ENCODE results near the gene CATSPER4.

The CATSPER4 gene

DNA sequence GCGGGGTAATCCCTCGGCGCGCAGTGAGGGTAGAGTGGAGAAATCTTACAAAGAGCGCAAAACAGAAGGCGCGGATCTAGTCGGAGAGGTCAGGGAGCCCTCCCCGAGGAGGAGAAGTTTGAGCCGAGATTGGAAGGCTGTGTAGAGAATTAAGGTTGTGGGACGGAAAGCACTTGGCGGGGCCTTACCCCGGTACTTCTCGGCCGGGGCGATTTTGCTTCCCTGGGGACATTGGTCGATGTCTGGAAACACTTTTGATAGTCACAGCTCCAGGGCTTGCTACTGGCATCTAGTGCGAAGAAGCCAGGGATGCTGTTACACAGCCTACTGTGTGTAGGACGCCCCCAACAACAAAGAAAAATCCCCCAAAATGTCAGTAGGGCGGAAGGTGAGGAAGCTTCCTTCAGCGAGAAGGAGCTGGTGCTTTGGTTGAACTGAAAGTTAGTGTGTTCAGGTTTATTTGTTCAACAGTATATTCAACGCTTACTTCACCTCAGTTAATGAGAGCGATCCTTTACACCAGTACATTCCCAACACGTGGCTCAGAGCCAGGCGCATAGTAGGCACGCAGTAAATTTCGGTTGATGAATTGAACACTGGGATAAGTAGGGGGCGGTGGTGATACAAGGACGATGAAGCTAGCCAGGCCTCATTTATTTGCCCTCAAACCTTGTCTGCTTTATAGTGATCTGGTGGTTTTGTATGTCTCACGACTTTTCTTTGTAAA lies 44.4 kb downstream of the CATSPER4 start:
- no peaks in the 10 kb centered on the region for H3K9me3 Mint-ChIP-seq

DNA sequence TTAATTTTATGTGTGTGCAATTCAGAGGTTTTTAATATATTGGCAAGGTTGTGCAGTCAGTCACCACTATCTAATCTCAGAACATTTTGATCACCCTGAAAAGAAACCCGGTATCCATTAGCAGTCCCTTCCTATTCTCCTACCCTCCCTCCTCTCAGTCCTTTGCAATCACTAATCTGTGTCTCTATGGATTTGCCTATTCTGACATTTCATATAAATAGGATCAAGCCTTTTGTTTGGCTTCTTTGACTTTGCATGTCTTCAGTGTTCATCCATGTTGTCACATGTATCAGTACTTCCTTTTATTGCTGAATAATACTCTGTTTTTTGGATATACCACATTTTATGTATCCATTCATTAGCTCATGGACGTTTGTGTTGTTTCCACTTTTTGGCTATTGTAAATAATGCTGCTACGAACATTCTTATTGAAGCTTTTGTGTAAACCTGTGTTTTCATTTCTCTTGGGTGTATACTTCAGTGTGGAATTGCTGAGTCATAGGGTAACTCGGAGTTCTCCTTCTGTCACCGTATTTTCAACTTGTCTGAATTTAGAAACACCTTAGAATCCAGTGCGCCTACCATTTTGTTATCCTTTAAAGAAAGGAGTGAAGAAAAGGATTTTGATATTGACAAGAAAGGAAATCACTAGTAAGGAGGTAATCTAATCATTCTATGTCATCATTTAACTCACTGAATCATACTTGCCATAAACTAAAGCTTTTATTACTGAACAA lies 47.0 kb downstream of the CATSPER4 start:
- Mint-ChIP-seq H3K27ac (no peak overlapping the region), H3K27me3 (ENCODE audit: low read depth, poor library complexity) (peaks cover 8% of the 10 kb centered on the region)

More for the DNA sequence above, 44.4 kb downstream of the CATSPER4 start:
- H3K27ac Mint-ChIP-seq, result peak overlapping the region; percentile 70
- TF ChIP-seq, protein P1, sequence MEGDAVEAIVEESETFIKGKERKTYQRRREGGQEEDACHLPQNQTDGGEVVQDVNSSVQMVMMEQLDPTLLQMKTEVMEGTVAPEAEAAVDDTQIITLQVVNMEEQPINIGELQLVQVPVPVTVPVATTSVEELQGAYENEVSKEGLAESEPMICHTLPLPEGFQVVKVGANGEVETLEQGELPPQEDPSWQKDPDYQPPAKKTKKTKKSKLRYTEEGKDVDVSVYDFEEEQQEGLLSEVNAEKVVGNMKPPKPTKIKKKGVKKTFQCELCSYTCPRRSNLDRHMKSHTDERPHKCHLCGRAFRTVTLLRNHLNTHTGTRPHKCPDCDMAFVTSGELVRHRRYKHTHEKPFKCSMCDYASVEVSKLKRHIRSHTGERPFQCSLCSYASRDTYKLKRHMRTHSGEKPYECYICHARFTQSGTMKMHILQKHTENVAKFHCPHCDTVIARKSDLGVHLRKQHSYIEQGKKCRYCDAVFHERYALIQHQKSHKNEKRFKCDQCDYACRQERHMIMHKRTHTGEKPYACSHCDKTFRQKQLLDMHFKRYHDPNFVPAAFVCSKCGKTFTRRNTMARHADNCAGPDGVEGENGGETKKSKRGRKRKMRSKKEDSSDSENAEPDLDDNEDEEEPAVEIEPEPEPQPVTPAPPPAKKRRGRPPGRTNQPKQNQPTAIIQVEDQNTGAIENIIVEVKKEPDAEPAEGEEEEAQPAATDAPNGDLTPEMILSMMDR (IDR thresholded peaks at IDR 0.05), result no peak
- H3K36me3 Mint-ChIP-seq (ENCODE audit: low read depth), result peaks cover 27% of the 10 kb centered on the region
- DNase-seq, result no peak
- H3K27me3 Mint-ChIP-seq (ENCODE audit: low read depth, poor library complexity), result peaks cover 21% of the 10 kb centered on the region
- peaks cover 36% of the 10 kb centered on the region for H3K4me1 Mint-ChIP-seq
- H3K4me3 Mint-ChIP-seq, result peak overlapping the region; percentile 95

DNA sequence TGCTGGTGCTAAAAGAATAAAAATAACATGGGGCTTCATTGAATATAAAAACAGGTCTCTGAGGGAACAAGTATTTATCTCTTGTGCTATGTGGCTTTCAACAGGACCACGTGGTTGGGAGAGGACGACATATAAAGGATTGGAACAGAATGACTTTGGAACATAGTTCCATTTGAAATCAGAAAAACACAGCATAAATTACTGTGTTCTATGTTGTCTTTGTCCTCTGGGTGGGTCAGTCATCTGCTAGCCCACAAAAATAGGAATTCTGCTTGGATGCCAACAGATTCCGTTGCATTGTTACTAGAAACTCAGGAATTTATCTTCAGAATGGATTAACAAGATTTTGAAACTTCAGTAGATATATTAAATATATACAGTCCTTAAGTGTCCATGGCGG lies 49.5 kb downstream of the CATSPER4 start:
- Mint-ChIP-seq H3K9me3 (no peaks in the 10 kb centered on the region), H3K27ac (no peak overlapping the region), H3K36me3 (ENCODE audit: low read depth) (peaks cover 57% of the 10 kb centered on the region), H3K4me1 (peaks cover 27% of the 10 kb centered on the region), H3K27me3 (ENCODE audit: low read depth, poor library complexity) (no peaks in the 10 kb centered on the region), H3K4me3 (no peak overlapping the region)
- no peak for DNase-seq
- TF ChIP-seq, protein P1 (IDR thresholded peaks at IDR 0.05), result no peak

More for the DNA sequence above, 47.0 kb downstream of the CATSPER4 start:
- Mint-ChIP-seq H3K4me1 (peaks cover 36% of the 10 kb centered on the region), H3K36me3 (ENCODE audit: low read depth) (peaks cover 39% of the 10 kb centered on the region), H3K4me3 (no peak overlapping the region), H3K9me3 (no peaks in the 10 kb centered on the region)
- TF ChIP-seq, protein P1 (IDR thresholded peaks at IDR 0.05), result no peak
- DNase-seq, result no peak
